Body of pancreas (tissue), 4 donors: ENCODE data around the gene ZNF507.

ENCODE experiments used
- POLR2A ChIP-seq, 3 donors: fragments of 450-650 bp; IDR thresholded peaks; one replicate each; pipeline ENCODE4 v1.6.1; 2016; ENCODE audit warnings: antibody characterized with exemption in 3 of 3, mild to moderate bottlenecking in 2 of 3
- TF ChIP-seq, protein P1 (sequence below), 7 experiments: fragments of 450-650 bp in 4 of 7; fragments of 200-600 bp in 3 of 7; sonication (generic) in 3 of 7; IDR thresholded peaks; one replicate each; pipeline ENCODE4 v1.5.1; 2016 to 2019; ENCODE audit warnings: antibody characterized with exemption in 7 of 7

- TF ChIP-seq, protein P1, sequence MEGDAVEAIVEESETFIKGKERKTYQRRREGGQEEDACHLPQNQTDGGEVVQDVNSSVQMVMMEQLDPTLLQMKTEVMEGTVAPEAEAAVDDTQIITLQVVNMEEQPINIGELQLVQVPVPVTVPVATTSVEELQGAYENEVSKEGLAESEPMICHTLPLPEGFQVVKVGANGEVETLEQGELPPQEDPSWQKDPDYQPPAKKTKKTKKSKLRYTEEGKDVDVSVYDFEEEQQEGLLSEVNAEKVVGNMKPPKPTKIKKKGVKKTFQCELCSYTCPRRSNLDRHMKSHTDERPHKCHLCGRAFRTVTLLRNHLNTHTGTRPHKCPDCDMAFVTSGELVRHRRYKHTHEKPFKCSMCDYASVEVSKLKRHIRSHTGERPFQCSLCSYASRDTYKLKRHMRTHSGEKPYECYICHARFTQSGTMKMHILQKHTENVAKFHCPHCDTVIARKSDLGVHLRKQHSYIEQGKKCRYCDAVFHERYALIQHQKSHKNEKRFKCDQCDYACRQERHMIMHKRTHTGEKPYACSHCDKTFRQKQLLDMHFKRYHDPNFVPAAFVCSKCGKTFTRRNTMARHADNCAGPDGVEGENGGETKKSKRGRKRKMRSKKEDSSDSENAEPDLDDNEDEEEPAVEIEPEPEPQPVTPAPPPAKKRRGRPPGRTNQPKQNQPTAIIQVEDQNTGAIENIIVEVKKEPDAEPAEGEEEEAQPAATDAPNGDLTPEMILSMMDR (IDR thresholded peaks at IDR 0.05) = no peak
- no peak for TF ChIP-seq POLR2A (IDR thresholded peaks at IDR 0.05)
Observed at GRCh38 chr19:32437096-32437495, 91.7 kb downstream of the ZNF507 start.
